Measurements from ENCODE around the gene ROR1. TPM values are rescaled to one million over a fixed set of nuclear protein-coding genes. Genes with fewer than 3 reads are reported as not detected.

ROR1 gene
- total RNA-seq, 6 donors from 2014 or later, result 19.7 to 39.8 (median 28.5) TPM

DNA sequence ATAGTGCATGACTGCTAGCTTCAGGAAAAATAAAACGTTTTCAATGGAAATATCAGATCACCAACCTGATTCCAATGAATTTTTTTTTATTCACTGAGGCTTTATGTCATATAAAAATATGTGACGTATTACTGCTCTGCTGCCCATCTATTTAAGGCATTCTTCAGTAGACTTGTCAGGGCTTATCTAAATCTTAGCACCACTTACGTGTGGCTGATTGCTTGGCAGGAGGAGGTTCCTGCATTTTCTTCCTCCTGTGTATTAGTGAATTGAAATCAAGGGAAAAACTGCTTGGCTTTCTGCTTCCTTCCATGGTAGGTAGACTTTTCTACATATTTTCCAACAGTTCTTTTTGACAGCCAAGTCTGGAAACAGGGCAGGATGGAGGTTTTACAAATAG, 80.3 kb downstream of the ROR1 start:
- no peaks in the 10 kb centered on the region for H3K36me3 ChIP-seq
- ATAC-seq (ENCODE audit: low FRiP score in 2 of 2) (no peak), DNase-seq (no peak)
- H3K27ac ChIP-seq, result no peak overlapping the region
- WGBS, 2 donors, result 59% methylated on average over 3 of the region's 3 CpGs
- H3K9me3 ChIP-seq, result peaks cover 0 to 3% (median 0%) of the 10 kb centered on the region in 4 donors
- no peaks in the 10 kb centered on the region for H3K27me3 ChIP-seq
- no peaks in the 10 kb centered on the region for H3K4me1 ChIP-seq
- H3K4me3 ChIP-seq, result no peak overlapping the region
- no peak for TF ChIP-seq POLR2A (IDR thresholded peaks at IDR 0.05)
- TF ChIP-seq EP300 (IDR thresholded peaks at IDR 0.05), result no peak
- TF ChIP-seq, protein P1, sequence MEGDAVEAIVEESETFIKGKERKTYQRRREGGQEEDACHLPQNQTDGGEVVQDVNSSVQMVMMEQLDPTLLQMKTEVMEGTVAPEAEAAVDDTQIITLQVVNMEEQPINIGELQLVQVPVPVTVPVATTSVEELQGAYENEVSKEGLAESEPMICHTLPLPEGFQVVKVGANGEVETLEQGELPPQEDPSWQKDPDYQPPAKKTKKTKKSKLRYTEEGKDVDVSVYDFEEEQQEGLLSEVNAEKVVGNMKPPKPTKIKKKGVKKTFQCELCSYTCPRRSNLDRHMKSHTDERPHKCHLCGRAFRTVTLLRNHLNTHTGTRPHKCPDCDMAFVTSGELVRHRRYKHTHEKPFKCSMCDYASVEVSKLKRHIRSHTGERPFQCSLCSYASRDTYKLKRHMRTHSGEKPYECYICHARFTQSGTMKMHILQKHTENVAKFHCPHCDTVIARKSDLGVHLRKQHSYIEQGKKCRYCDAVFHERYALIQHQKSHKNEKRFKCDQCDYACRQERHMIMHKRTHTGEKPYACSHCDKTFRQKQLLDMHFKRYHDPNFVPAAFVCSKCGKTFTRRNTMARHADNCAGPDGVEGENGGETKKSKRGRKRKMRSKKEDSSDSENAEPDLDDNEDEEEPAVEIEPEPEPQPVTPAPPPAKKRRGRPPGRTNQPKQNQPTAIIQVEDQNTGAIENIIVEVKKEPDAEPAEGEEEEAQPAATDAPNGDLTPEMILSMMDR (IDR thresholded peaks at IDR 0.05), result no peak
- TF ChIP-seq POLR2AphosphoS5 (IDR thresholded peaks at IDR 0.05), result no peak

DNA sequence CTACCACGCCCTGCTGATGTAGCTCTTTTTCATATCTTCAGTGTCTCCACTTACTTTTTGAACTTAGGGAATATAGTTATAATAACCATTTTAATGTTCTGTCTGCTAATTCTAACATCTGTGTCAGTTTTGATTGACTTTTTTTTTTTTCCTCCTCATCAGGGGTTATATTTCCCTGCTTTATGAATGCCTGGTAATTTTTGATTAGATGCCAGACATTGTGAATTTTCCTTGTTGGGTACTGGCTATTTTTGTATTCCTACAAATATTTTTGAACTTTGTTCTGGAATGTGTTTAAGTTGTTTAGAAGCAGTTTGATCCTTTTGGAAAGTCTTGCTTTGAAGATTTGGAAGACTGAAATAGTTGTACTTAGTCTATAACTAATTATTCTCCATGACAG, 82.1 kb downstream of the ROR1 start:
- no peak for ATAC-seq (ENCODE audit: low FRiP score in 2 of 2)
- 81 to 85% methylated on average over 1 of the region's 1 CpG for WGBS, 2 donors
- no peak overlapping the region for H3K27ac ChIP-seq

DNA sequence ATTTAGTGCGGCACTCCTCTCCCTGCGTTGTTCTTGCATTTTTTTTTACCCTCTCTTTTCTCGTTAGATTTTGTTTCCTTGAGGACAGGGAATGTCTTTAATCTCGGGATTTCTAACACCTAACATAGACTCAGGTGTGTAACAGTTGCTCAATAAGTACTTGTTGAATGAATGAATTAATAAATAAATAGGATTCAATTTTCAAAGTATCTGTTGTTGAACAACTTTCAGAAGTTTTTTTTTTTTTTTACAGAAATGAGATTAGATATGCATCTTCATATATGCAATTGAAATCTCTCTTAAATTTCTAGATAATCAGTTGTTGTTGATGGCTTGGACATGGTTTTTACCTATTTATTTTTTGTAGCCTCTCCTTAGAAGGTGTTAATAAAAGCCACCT, 83.1 kb downstream of the ROR1 start:
- 84 to 91% methylated on average over 4 of the region's 4 CpGs for WGBS, 2 donors
- no peak for TF ChIP-seq EP300 (IDR thresholded peaks at IDR 0.05)
- TF ChIP-seq POLR2AphosphoS5 (IDR thresholded peaks at IDR 0.05), result no peak
- TF ChIP-seq, protein P1 (IDR thresholded peaks at IDR 0.05), result no peak
- TF ChIP-seq POLR2A (IDR thresholded peaks at IDR 0.05), result no peak
- Histone ChIP-seq H3K27ac (no peak overlapping the region), H3K4me1 (no peaks in the 10 kb centered on the region), H3K9me3 (peaks cover 0 to 3% (median 0%) of the 10 kb centered on the region in 4 donors), H3K36me3 (no peaks in the 10 kb centered on the region), H3K27me3 (no peaks in the 10 kb centered on the region), H3K4me3 (no peak overlapping the region)
- ATAC-seq (ENCODE audit: low FRiP score in 2 of 2), result no peak
- no peak for DNase-seq

More for the DNA sequence above, 82.1 kb downstream of the ROR1 start:
- Histone ChIP-seq H3K4me3 (no peak overlapping the region), H3K9me3 (peaks cover 0 to 3% (median 0%) of the 10 kb centered on the region in 4 donors), H3K4me1 (no peaks in the 10 kb centered on the region), H3K27me3 (no peaks in the 10 kb centered on the region), H3K36me3 (no peaks in the 10 kb centered on the region)
- no peak for DNase-seq
- TF ChIP-seq POLR2A (IDR thresholded peaks at IDR 0.05) (no peak), EP300 (IDR thresholded peaks at IDR 0.05) (no peak), POLR2AphosphoS5 (IDR thresholded peaks at IDR 0.05) (no peak)
- TF ChIP-seq, protein P1 (IDR thresholded peaks at IDR 0.05), result no peak

DNA sequence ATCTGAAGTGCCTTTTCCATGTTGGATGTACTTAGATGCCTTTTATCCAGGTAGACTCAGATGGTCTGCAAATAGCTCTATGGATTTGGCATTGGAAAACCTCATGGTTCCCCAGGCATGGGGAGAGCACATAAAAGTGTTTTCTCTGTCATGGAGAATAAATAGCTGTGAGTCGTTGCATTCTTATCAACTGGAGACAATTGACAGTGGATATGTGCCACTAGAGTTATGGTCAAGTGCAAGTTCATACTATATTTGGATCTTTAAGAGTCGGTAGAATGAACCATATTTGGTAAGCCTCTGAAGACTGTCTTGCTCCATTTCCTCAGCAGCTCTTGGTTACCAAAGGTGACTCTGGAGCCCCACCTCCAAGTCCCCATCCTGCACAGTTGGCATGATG, 83.7 kb downstream of the ROR1 start:
- no peak for TF ChIP-seq EP300 (IDR thresholded peaks at IDR 0.05)
- no peak for TF ChIP-seq POLR2A (IDR thresholded peaks at IDR 0.05)
- Histone ChIP-seq H3K9me3 (peaks cover 0 to 3% (median 0%) of the 10 kb centered on the region in 4 donors), H3K27ac (no peak overlapping the region), H3K36me3 (no peaks in the 10 kb centered on the region), H3K4me1 (no peaks in the 10 kb centered on the region), H3K27me3 (no peaks in the 10 kb centered on the region), H3K4me3 (no peak overlapping the region)
- ATAC-seq (ENCODE audit: low FRiP score in 2 of 2) (no peak), DNase-seq (no peak)
- 48 to 51% methylated on average over 2 of the region's 2 CpGs for WGBS, 2 donors

DNA sequence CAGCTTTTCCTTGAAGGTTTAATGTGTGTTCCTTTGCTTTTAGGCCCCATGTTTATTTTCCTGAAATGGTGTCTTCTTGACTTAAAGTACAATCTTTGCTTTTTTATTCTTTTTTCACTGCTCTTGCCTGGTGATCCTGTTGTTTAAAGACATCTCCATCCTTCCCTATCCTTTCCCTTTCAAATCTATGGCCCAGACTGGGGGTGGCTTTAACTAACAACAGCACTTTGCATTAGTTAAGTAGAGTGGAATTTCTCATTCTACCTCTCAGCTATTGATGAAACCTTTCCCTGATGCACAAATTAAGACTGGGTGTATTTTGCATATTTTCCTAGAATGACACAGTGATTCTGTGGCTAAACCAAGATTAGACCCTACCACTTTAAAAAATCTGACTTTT, 84.3 kb downstream of the ROR1 start:
- no peak for DNase-seq

More for the DNA sequence above, 84.3 kb downstream of the ROR1 start:
- Histone ChIP-seq H3K4me3 (no peak overlapping the region), H3K36me3 (no peaks in the 10 kb centered on the region), H3K27me3 (no peaks in the 10 kb centered on the region), H3K9me3 (peaks cover 0 to 3% (median 0%) of the 10 kb centered on the region in 4 donors), H3K27ac (no peak overlapping the region), H3K4me1 (no peaks in the 10 kb centered on the region)
- TF ChIP-seq, protein P1 (IDR thresholded peaks at IDR 0.05), result no peak
- TF ChIP-seq POLR2AphosphoS5 (IDR thresholded peaks at IDR 0.05), result no peak
- TF ChIP-seq POLR2A (IDR thresholded peaks at IDR 0.05), result no peak
- TF ChIP-seq EP300 (IDR thresholded peaks at IDR 0.05), result no peak
- no peak for ATAC-seq (ENCODE audit: low FRiP score in 2 of 2)
